A549 treated with GW870086 at 1 μM for 4 hours (cell line): Measurements from ENCODE around the gene SMG1. TPM values are rescaled to one million over a fixed set of nuclear protein-coding genes. Genes with fewer than 3 reads are reported as not detected.

Experiments used
- total RNA-seq: library from RNA; stranded (reverse); fragments of 200-300 nt; extraction: Qiagen RNA extraction; gene quantifications from 5 replicates; pipeline ENCODE4 v1.2.3, GENCODE V29; 2022; ENCODE audit warnings: low read depth

Gene SMG1
- total RNA-seq: 13.3 to 23.8 TPM (median 19.8 TPM) in 5 replicates

DNA sequence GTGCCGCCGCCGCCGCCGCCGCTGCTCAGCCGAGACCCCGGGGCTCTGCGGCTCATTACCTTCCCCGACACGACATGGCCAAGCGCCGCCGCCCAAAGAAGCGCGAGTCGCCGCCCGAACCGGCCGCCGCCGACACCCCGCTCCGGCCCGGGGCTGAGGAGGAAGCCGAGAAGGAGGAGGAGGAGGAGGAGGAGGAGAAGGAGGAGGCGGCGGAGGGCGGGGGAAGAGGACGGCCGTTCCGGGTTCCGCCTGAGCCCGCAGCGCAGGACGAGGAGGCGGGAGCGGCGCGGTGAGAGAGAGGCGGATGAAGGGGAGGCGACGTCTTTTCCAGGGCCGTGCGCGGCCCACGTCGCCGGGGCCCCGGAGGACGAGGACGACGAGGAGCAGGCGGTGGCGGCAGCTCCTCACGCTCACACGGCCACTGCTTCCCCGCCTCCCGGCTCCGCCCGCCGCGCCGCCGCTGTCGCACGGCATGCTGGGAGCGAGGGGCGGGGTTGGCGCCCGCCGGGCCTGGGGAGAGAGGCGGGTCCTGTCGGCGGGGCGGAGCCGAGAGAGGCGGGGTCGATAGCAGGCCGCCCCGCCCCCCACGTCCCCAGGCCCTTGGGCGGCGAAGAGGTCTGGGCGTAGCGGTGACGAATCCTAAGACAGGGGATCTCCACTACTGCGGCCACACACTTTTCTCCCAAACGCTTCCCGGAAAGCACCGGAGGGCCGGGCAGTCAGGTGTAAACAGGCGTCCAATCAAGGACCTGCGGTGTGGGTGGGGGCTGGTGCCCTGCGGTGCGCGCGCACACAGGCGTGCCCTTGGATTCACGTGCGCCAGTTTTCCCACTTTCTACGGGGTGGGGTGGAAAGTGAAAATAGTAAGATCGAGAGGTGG is at the start of gene SMG1:
TSS of gene SMG1 (minus strand) at position 423 of the 880 bp plus-strand sequence. CDS start at position 56, 367 bp downstream.

DNA sequence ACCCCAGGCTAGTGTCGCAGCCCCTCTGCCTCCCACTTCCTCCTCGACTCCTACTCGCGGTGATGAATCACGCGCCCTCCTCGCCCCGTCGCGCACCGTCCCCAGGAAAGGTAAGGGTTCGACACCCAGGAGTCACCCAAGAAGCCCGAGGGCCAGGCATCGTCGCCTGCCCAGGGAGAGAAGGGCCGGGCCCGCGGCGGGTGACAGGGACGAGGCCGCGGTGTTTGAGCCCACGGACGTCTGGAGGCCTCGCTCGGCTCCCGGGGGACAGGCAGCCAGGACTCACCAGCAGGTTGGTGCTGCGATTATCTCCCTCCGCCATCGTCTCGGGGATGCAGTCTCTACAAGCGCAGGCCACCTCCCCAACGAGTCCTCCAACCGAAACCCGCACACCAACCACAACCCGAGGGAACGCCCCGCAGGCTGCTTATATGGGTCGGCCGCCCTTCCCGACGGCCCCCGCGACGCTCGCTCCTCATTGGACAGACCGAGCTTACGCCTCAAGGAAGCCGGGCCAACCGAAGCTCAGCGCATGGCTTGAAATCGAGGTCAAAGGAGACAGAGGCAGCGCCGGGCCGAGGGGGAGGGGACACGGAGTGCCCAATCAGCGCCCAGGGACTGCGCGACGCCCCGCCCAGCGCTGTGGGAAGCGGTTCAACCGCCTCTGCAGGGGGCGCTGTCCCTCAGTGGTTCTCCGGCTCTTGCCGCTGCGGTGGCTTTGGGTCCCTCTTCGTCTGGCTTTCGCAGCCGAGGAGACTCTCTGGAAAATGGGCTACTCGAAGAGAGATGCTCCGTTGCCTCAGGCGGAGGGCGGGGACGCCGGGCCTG is 124.8 kb downstream of the SMG1 start, which contains the start of gene ARL6IP1:
TSS of gene ARL6IP1 (minus strand) at position 405 of the 828 bp plus-strand sequence. CDS start at position 322, 83 bp downstream.

DNA sequence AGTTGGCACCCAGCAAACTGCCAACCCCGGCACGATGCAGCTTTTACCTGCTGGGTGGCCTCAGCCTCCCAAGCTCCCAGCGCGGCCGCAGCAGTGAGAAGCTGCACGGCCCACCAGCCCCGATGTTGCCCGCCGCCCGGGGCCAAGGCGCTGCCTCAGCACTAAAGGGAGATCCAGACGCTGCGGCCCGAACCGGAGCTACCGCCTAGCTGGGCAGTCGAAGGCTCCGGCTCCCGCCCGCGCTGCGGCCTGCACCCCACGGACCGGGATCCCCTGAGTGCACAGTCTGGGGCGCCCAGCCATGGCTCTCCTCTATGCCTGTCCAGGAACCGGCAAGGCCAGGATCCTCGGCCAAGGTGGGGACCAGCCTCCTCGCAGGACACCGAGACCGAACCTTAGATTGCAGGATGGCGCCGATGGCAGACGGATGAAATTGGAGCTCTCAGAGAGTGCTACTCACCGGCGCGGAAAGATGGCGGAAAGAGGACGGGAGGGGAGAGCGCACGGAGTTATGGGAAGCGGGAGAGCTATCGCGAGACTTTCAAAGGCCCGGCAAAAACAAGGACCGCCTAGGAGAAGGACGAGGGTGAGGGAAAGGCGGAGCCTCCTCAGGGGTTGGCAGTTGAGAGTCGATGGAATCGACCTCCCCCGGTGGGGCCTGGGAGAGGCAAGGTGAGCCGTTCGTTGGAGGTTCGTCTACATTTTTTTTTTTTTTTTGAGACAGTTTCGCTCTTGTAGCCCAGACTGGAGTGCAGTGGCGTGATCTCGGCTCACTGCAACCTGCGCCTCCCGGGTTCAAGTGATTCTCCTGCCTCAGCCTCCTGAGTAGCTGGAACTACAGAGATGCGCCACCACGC is 136.1 kb downstream of the SMG1 start, which contains the start of gene RPS15A:
TSS of gene RPS15A (minus strand) at position 485 of the 857 bp plus-strand sequence. CDS start 1,221 bp downstream, outside the sequence.

Other genes starting within 250 kb of the SMG1 start
- 2,343 to 2,920 TPM (median 2,369 TPM) in 5 replicates for gene RPS15A, start 136.1 kb downstream of the SMG1 start, total RNA-seq
- 240 to 460 TPM (median 297 TPM) in 5 replicates for gene ARL6IP1, start 124.9 kb downstream of the SMG1 start, total RNA-seq
- 6.6 to 9.5 TPM (median 8.3 TPM) in 5 replicates for gene TMC7, start 57.5 kb upstream of the SMG1 start, total RNA-seq
- gene COQ7, start 141.2 kb upstream of the SMG1 start, total RNA-seq: 20.0 to 27.1 TPM (median 24.3 TPM) in 5 replicates
- gene ITPRIPL2, start 187.6 kb upstream of the SMG1 start, total RNA-seq: 12.0 to 18.8 TPM (median 17.5 TPM) in 5 replicates
- 9.2 to 14.9 TPM (median 12.7 TPM) in 5 replicates for gene SYT17, start 241.8 kb upstream of the SMG1 start, total RNA-seq